ENCODE data around the gene MS4A2. TPM values are rescaled to one million over a fixed set of nuclear protein-coding genes. Genes with fewer than 3 reads are reported as not detected.

MS4A2 gene
- total and polyA plus RNA-seq, 2 of the 8 experiments (the other 6 are each of a cell fraction or from before 2014, with no cell fraction given), result not detected

GRCh38 chr11:60097189-60097588 lies 8.7 kb downstream of the MS4A2 start:
- WGBS, 2 experiments (ENCODE audit: extremely low coverage in 1 of 2, insufficient coverage in 1 of 2, insufficient read length in 1 of 2, insufficient replicate concordance in 2 of 2, low coverage in 1 of 2, low lambda C conversion rate in 2 of 2, missing lambda C conversion rate in 1 of 2), result 85% methylated on average over 1 of the region's 1 CpG; no CpG with 5 or more reads in 1 of the 2 experiments
- no peak for FAIRE-seq
- no peak overlapping the region for H3K4me3 ChIP-seq (ENCODE audit: extremely low read depth in 1 of 4, insufficient read depth in 2 of 4, low read depth in 3 of 4, low read length in 4 of 4)
- TF ChIP-seq CHD2 (IDR thresholded peaks at IDR 0.05; ENCODE audit: low read length), result no peak
- no peak for TF ChIP-seq POLR2AphosphoS5 (IDR thresholded peaks at IDR 0.05; ENCODE audit: low read depth, low read length)
- TF ChIP-seq ATF2 (IDR thresholded peaks at IDR 0.05; ENCODE audit: low read length), result no peak
- no peak for TF ChIP-seq CBX5 (IDR thresholded peaks at IDR 0.05; ENCODE audit: low read depth, low read length)
- TF ChIP-seq MAFK (IDR thresholded peaks at IDR 0.05; ENCODE audit: low read depth, low read length), result no peak
- TF ChIP-seq EZH2 (IDR thresholded peaks at IDR 0.05; ENCODE audit: low read depth, low read length, severe bottlenecking), result no peak
- no peak for TF ChIP-seq YY1 (IDR thresholded peaks at IDR 0.05; ENCODE audit: low read depth, low read length)
- no peak for TF ChIP-seq ATF3 (IDR thresholded peaks at IDR 0.05; ENCODE audit: insufficient read depth, low read depth, low read length)
- no peak for TF ChIP-seq GTF2F1 (IDR thresholded peaks at IDR 0.05; ENCODE audit: borderline replicate concordance, low read depth, low read length)
- TF ChIP-seq PHF8 (conservative IDR thresholded peaks at IDR 0.05; ENCODE audit: low read depth, low read length), result no peak
- no peak for TF ChIP-seq TBP (IDR thresholded peaks at IDR 0.05; ENCODE audit: low read depth, low read length)
- no peak for TF ChIP-seq SP2 (IDR thresholded peaks at IDR 0.05; ENCODE audit: low read length)
- TF ChIP-seq CREB1 (IDR thresholded peaks at IDR 0.05), result no peak
- no peak for TF ChIP-seq SP4 (IDR thresholded peaks at IDR 0.05; ENCODE audit: low read length)

More at GRCh38 chr11:60097189-60097588, 8.7 kb downstream of the MS4A2 start:
- no peak overlapping the region for H3K4ac ChIP-seq (replicated peaks; ENCODE audit: insufficient read length, low read depth, low read length)
- no peak overlapping the region for H3K27ac ChIP-seq (ENCODE audit: low read depth, low read length)
- H4K91ac ChIP-seq (replicated peaks; ENCODE audit: insufficient read length, low read length), result no peak overlapping the region
- no peak overlapping the region for H3K18ac ChIP-seq (ENCODE audit: extremely low read depth, low read length)
- no peak overlapping the region for H3K4me2 ChIP-seq (ENCODE audit: insufficient read depth in 1 of 2, low read depth in 2 of 2, low read length in 2 of 2)
- no peaks in the 10 kb centered on the region for H3K79me2 ChIP-seq (ENCODE audit: control insufficient read depth in 1 of 2, insufficient read depth in 2 of 2, low read length in 2 of 2)
- H3K79me1 ChIP-seq (ENCODE audit: low read depth, low read length), result no peaks in the 10 kb centered on the region
- H4K5ac ChIP-seq (ENCODE audit: insufficient read length, low read depth, low read length), result no peak overlapping the region
- no peak overlapping the region for H2BK120ac ChIP-seq (replicated peaks; ENCODE audit: low read depth, low read length)
- H4K8ac ChIP-seq (ENCODE audit: extremely low read depth, insufficient read depth, low read length), result no peak overlapping the region
- H2AFZ ChIP-seq (ENCODE audit: low read length), result no peak overlapping the region; the same call in 1 of the 2 replicates
- no peak overlapping the region for H2BK5ac ChIP-seq (ENCODE audit: low read depth, low read length)
- CTCF ChIA-PET (ENCODE audit: partially characterized antibody), result interaction anchor here (0.6 kb wide), 1 partner anchor 154 kb away, joined by 3 read pairs; no protein-coding TSS in a partner anchor
- no peak overlapping the region for H2BK15ac ChIP-seq (ENCODE audit: low read length)
- H3K23me2 ChIP-seq (ENCODE audit: low read depth, low read length), result no peaks in the 10 kb centered on the region
- no peaks in the 10 kb centered on the region for H4K20me1 ChIP-seq (replicated peaks in 1 of 2; ENCODE audit: control insufficient read depth in 1 of 2, insufficient read depth in 2 of 2, low read length in 2 of 2)
- no peak overlapping the region for H3K14ac ChIP-seq (ENCODE audit: insufficient read length)
- no peak overlapping the region for H2AK5ac ChIP-seq (ENCODE audit: low read depth, low read length)
- no peak overlapping the region for H2BK20ac ChIP-seq (ENCODE audit: low read length)
- no peak overlapping the region for H2BK12ac ChIP-seq (ENCODE audit: low read depth, low read length)
- H3K9me3 ChIP-seq (ENCODE audit: insufficient read depth in 2 of 2, low read depth in 1 of 2, low read length in 1 of 2), result no peaks in the 10 kb centered on the region
- H3K36me3 ChIP-seq (ENCODE audit: control insufficient read depth in 2 of 4, insufficient read depth in 4 of 4, low read length in 3 of 4), result no peaks in the 10 kb centered on the region
- H3K4me1 ChIP-seq (replicated peaks in 1 of 4; ENCODE audit: control insufficient read depth in 3 of 4, insufficient read depth in 4 of 4, low read length in 3 of 4), result no peaks in the 10 kb centered on the region
- POLR2A ChIA-PET (ENCODE audit: partially characterized antibody), result no interaction called here
- no peak overlapping the region for H3K56ac ChIP-seq (replicated peaks; ENCODE audit: insufficient read length, low read depth, low read length)
- no peak overlapping the region for H3K9ac ChIP-seq (replicated peaks in 1 of 4; ENCODE audit: extremely low read depth in 1 of 4, low read depth in 3 of 4, low read length in 3 of 4)
- no peaks in the 10 kb centered on the region for H3K27me3 ChIP-seq (replicated peaks in 1 of 4; ENCODE audit: control insufficient read depth in 3 of 4, extremely low read depth in 1 of 4, insufficient read depth in 3 of 4, low read length in 3 of 4)
- DNase-seq (ENCODE audit: low read depth in 1 of 2, low spot score in 2 of 2), result no peak
- no peak overlapping the region for H3K23ac ChIP-seq (ENCODE audit: insufficient read length)

Data from H1 (cell line).